Neural progenitor cell (in vitro differentiated cells): ENCODE data around the gene ADAM23.

Experiments used
- EZH2 ChIP-seq: fragments of 200-600 bp; sonication (generic); IDR thresholded peaks from 2 replicates; pipeline ENCODE4 v1.6.1; 2017; ENCODE audit warnings: antibody characterized with exemption, mild to moderate bottlenecking, moderate library complexity
- TF ChIP-seq, protein P1 (sequence below): fragments of 200-600 bp; sonication (generic); IDR thresholded peaks from 2 replicates; pipeline ENCODE4 v1.5.1; 2017; ENCODE audit warnings: antibody characterized with exemption, mild to moderate bottlenecking

DNA sequence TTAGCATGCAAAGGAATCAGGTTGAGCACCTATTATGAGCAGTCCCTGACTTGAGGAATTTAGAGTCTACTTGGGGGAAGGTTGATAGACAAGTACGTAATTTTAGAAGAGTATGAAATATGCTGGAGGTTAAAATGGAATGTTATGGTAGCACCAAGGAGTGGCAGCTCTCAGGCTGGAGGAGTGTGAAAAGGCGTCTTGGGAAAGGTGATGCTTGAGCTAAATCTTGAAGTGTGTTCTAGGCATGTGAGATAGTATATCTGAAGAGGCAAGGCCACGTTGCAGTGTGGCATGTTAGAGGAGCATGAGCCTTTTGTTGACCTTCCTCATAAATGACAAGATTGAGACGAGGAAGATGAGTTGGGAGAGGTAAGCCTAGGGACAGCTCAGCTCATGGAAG, 39.3 kb downstream of the ADAM23 start:
- TF ChIP-seq, protein P1, sequence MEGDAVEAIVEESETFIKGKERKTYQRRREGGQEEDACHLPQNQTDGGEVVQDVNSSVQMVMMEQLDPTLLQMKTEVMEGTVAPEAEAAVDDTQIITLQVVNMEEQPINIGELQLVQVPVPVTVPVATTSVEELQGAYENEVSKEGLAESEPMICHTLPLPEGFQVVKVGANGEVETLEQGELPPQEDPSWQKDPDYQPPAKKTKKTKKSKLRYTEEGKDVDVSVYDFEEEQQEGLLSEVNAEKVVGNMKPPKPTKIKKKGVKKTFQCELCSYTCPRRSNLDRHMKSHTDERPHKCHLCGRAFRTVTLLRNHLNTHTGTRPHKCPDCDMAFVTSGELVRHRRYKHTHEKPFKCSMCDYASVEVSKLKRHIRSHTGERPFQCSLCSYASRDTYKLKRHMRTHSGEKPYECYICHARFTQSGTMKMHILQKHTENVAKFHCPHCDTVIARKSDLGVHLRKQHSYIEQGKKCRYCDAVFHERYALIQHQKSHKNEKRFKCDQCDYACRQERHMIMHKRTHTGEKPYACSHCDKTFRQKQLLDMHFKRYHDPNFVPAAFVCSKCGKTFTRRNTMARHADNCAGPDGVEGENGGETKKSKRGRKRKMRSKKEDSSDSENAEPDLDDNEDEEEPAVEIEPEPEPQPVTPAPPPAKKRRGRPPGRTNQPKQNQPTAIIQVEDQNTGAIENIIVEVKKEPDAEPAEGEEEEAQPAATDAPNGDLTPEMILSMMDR: no peak
- TF ChIP-seq EZH2: no peak
